Panc1 (cell line): Measurements from ENCODE around the gene JSRP1. TPM values are rescaled to one million over a fixed set of nuclear protein-coding genes. Genes with fewer than 3 reads are reported as not detected.

ENCODE experiments used
- ATAC-seq: fragments of 200-7000 bp; cut with Tn5 transposase; 2 replicates; pipeline ENCODE4 v1.9.1; 2020; ENCODE audit warnings: mild to moderate bottlenecking, moderate library complexity
- BruUV-seq: library from RNA; stranded (reverse); fragments of 400-500 nt; replicated peaks from 2 replicates; lab custom pipeline; 2021; lab: Mats Ljungman, UMichigan
- CTCF ChIA-PET: fragments of 300-600 bp; sonication (Branson Sonifier 250); formaldehyde crosslinking; loops from one replicate; lab custom pipeline; 2022; ENCODE audit warnings: antibody characterized with exemption; lab: Charles Lee
- POLR2A ChIA-PET: fragments of 300-600 bp; sonication (Branson Sonifier 250); formaldehyde crosslinking; loops from one replicate; lab custom pipeline; 2022; ENCODE audit warnings: antibody characterized with exemption; lab: Charles Lee
- DNase-seq: peaks from one replicate; pipeline ENCODE4 v3.0.0-alpha.2; 2010; ENCODE audit warnings: low read depth, low spot score
- H3K27ac ChIP-seq: 2 replicates; pipeline ENCODE4 v1.5.1; 2011; ENCODE audit warnings: mild to moderate bottlenecking, low read length, inconsistent platforms
- H3K27me3 ChIP-seq: fragments of 200-500 bp; sonication (Bioruptor generic); 2 replicates; pipeline ENCODE4 v1.6.0; 2014; ENCODE audit warnings: low read length, inconsistent platforms; ENCODE audit not compliant: control insufficient read depth, insufficient read depth
- H3K36me3 ChIP-seq: fragments of 200-500 bp; sonication (Bioruptor generic); 2 replicates; pipeline ENCODE4 v1.5.1; 2014; ENCODE audit warnings: inconsistent platforms, mild to moderate bottlenecking, low read length, moderate library complexity; ENCODE audit not compliant: control insufficient read depth, insufficient read depth
- H3K4me1 ChIP-seq: 2 replicates; pipeline ENCODE4 v1.5.1; 2011; ENCODE audit warnings: inconsistent platforms, mild to moderate bottlenecking, low read length, moderate library complexity; ENCODE audit not compliant: control insufficient read depth, insufficient read depth
- H3K4me3 ChIP-seq, 2 experiments: 2 replicates each; pipeline ENCODE4 v1.5.1; 2011 to 2012; ENCODE audit warnings: low read depth in 2 of 2, low read length in 2 of 2, mild to moderate bottlenecking in 2 of 2, inconsistent platforms in 1 of 2, moderate library complexity in 1 of 2
- H3K9me3 ChIP-seq: fragments of 200-500 bp; sonication (Bioruptor generic); 2 replicates; pipeline ENCODE4 v1.5.1; 2014; ENCODE audit warnings: low read depth, mild to moderate bottlenecking, inconsistent platforms, low read length, moderate library complexity; ENCODE audit not compliant: control insufficient read depth, insufficient read depth
- POLR2AphosphoS5 ChIP-seq: IDR thresholded peaks from 2 replicates; pipeline ENCODE4 v1.6.1; 2012; ENCODE audit warnings: mild to moderate bottlenecking, low read depth, low read length, moderate library complexity
- SIN3A ChIP-seq: IDR thresholded peaks from 2 replicates; pipeline ENCODE4 v1.6.1; 2012; ENCODE audit warnings: low read depth, mild to moderate bottlenecking, low read length, moderate library complexity, borderline replicate concordance; ENCODE audit not compliant: insufficient read depth
- TCF7L2 ChIP-seq: IDR thresholded peaks from 2 replicates; pipeline ENCODE4 v1.6.1; 2011; ENCODE audit warnings: mild to moderate bottlenecking, low read depth, low read length, inconsistent platforms
- in situ Hi-C: cut with HindIII; loops from 2 replicates; pipeline ENCODE4 v1.10.0; 2016; ENCODE audit warnings: low sequenced_read_pairs, low pct_unique_long_range_greater_than_20kb
- intact Hi-C: fragments of 100-400 bp; cut with micrococcal nuclease; formaldehyde crosslinking; loops from one replicate; pipeline ENCODE4 v1.10.0; 2022; ENCODE audit not compliant: unreplicated experiment
- total RNA-seq: library from RNA; stranded (reverse); gene quantifications from one replicate; pipeline ENCODE4 v1.2.1, GENCODE V29; 2021; ENCODE audit not compliant: unreplicated experiment
- TF ChIP-seq, protein P1 (sequence below), 2 experiments: IDR thresholded peaks; 2 replicates each; pipeline ENCODE4 v1.6.1; 2011 to 2012; ENCODE audit warnings: low read depth in 2 of 2, control low read depth in 1 of 2, low read length in 1 of 2, mild to moderate bottlenecking in 1 of 2, moderate library complexity in 1 of 2; ENCODE audit not compliant: insufficient read depth in 1 of 2
- TF ChIP-seq, protein P2 (sequence below): fragments of 450-650 bp; IDR thresholded peaks from 2 replicates; pipeline ENCODE4 v1.5.1; 2017; ENCODE audit warnings: mild to moderate bottlenecking

The JSRP1 gene
- total RNA-seq, 1 experiment from 2014 or later = 0.51 TPM

DNA sequence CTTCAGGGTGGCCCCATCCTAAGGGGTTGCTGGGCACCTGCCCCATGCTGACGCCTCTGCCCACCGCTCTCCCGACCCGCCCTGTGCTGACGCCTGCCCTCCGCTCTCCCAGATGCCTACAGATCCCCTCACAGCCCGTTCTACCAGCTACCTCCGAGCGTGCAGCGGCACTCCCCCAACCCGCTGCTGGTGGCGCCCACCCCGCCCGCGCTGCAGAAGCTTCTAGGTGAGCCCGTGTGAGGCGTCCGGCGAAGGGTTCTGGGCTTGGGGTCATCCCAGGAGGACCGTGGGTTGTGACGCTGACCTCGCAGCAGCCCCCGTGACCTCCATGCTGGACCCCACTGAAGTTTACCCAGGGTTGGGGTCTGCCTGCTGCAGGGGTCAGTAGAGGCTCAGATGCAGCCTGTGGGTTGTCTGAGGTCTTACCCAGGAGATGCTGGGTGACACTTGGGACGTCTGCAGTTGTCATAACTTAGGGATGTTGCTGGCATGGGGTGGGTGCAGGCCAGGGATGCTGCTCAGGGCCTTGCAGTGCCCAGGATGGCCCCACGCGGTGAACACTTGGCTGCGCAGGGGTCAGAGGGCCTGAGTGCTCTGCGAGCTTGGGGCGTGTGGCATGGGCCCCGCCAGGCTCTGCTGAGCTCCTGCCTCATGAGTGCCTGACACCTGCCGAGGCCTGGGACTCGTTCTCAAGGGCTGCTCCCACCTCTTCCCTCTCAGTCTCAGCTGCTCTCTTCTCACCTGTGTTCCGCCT, 45.1 kb downstream of the JSRP1 start:
- no peak overlapping the region for H3K4me3 ChIP-seq
- no peaks in the 10 kb centered on the region for H3K27me3 ChIP-seq
- BruUV-seq = no TSS peak
- ATAC-seq (no peak), DNase-seq (no peak)
- no peaks in the 10 kb centered on the region for H3K36me3 ChIP-seq
- no peak overlapping the region for H3K27ac ChIP-seq
- POLR2A ChIA-PET = no interaction called here
- H3K4me1 ChIP-seq = no peaks in the 10 kb centered on the region
- no peaks in the 10 kb centered on the region for H3K9me3 ChIP-seq
- TF ChIP-seq, protein P1, sequence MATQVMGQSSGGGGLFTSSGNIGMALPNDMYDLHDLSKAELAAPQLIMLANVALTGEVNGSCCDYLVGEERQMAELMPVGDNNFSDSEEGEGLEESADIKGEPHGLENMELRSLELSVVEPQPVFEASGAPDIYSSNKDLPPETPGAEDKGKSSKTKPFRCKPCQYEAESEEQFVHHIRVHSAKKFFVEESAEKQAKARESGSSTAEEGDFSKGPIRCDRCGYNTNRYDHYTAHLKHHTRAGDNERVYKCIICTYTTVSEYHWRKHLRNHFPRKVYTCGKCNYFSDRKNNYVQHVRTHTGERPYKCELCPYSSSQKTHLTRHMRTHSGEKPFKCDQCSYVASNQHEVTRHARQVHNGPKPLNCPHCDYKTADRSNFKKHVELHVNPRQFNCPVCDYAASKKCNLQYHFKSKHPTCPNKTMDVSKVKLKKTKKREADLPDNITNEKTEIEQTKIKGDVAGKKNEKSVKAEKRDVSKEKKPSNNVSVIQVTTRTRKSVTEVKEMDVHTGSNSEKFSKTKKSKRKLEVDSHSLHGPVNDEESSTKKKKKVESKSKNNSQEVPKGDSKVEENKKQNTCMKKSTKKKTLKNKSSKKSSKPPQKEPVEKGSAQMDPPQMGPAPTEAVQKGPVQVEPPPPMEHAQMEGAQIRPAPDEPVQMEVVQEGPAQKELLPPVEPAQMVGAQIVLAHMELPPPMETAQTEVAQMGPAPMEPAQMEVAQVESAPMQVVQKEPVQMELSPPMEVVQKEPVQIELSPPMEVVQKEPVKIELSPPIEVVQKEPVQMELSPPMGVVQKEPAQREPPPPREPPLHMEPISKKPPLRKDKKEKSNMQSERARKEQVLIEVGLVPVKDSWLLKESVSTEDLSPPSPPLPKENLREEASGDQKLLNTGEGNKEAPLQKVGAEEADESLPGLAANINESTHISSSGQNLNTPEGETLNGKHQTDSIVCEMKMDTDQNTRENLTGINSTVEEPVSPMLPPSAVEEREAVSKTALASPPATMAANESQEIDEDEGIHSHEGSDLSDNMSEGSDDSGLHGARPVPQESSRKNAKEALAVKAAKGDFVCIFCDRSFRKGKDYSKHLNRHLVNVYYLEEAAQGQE (IDR thresholded peaks at IDR 0.05; ENCODE audit: insufficient read depth in 1 of 2, low read depth in 2 of 2, low read length in 1 of 2) = no peak
- TF ChIP-seq POLR2AphosphoS5 (no peak), TCF7L2 (no peak), SIN3A (no peak)
- TF ChIP-seq, protein P2, sequence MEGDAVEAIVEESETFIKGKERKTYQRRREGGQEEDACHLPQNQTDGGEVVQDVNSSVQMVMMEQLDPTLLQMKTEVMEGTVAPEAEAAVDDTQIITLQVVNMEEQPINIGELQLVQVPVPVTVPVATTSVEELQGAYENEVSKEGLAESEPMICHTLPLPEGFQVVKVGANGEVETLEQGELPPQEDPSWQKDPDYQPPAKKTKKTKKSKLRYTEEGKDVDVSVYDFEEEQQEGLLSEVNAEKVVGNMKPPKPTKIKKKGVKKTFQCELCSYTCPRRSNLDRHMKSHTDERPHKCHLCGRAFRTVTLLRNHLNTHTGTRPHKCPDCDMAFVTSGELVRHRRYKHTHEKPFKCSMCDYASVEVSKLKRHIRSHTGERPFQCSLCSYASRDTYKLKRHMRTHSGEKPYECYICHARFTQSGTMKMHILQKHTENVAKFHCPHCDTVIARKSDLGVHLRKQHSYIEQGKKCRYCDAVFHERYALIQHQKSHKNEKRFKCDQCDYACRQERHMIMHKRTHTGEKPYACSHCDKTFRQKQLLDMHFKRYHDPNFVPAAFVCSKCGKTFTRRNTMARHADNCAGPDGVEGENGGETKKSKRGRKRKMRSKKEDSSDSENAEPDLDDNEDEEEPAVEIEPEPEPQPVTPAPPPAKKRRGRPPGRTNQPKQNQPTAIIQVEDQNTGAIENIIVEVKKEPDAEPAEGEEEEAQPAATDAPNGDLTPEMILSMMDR = no peak
- in situ Hi-C loops = no loop called here
- CTCF ChIA-PET = no interaction called here
- intact Hi-C loops = no loop called here

DNA sequence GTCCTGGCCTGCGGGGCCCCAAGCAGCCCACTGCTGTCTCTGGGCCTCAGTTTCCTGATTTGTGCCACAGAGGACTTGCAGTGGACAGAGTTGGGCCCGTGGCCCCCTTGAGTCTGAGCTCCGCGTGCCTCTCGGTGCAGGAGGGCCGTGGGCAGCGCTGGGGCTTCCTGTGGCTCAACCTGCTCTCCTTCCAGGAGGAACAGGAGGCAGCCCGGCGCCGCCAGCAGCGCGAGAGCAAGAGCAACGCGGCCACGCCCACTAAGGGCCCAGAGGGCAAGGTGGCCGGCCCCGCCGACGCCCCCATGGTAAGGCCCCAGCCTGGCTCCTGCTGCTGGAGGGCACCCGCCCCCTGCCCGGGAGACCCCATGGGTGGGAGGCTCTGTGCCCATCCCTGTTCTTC, 46.0 kb downstream of the JSRP1 start:
- CTCF ChIA-PET = no interaction called here
- TF ChIP-seq, protein P1 (IDR thresholded peaks at IDR 0.05; ENCODE audit: insufficient read depth in 1 of 2, low read depth in 2 of 2, low read length in 1 of 2) = no peak
- TF ChIP-seq, protein P2 = no peak
- TF ChIP-seq SIN3A (no peak), POLR2AphosphoS5 (no peak), TCF7L2 (no peak)
- no peak for ATAC-seq
- Histone ChIP-seq H3K4me1 (no peaks in the 10 kb centered on the region), H3K27me3 (no peaks in the 10 kb centered on the region), H3K4me3 (no peak overlapping the region), H3K27ac (no peak overlapping the region), H3K9me3 (no peaks in the 10 kb centered on the region), H3K36me3 (no peaks in the 10 kb centered on the region)
- POLR2A ChIA-PET = no interaction called here
- intact Hi-C loops (no loop called here), in situ Hi-C loops (no loop called here)
- no TSS peak for BruUV-seq
- DNase-seq = no peak
